NCI-H345 treated with DMSO at 0.1 percent for 48 hours (cell line): Measurements from ENCODE around the gene SWT1.
A peak's percentile ranks its signal among the peaks of the same experiment; 100 is the strongest.

Experiments
- DNase-seq: peaks from one replicate; lab custom pipeline; 2025; ENCODE audit not compliant: unreplicated experiment; lab: John Stamatoyannopoulos, UW

SWT1 gene

DNA sequence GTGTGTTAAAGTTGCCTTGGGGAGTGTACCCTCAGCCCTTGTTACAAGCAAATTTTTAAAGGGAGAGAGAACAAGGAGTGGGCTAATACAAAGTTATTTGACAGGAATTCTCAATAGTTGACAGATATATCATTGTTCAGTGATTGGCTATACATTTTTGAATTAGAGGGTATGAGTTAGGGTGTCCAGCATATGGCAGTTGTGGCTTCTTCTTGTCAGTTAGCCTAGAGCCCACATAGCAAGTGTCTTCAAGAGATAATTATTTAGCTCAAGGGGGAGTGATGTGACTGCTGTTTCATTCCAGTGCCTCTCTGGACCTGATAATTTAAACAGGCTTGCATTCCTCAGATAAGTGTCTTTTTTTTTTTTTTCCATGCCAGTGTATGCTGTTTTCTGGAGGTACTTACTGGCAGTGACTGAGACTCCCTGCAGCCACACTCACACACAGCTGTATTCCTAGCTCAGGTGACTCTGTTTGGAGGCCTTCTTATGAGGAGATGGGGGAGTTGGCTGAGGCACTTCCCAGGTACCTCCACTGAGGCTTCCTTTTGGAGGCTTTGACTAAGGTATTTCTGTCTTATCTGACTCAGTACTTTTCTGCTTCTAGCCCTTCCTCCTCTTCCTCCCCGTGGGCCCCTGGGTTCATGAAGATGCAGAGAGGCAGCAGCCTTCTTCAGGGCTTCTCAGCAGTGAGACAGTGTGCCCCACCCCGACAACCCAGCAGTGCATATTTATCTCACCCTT lies 127.7 kb downstream of the SWT1 start:
- no peak for DNase-seq

DNA sequence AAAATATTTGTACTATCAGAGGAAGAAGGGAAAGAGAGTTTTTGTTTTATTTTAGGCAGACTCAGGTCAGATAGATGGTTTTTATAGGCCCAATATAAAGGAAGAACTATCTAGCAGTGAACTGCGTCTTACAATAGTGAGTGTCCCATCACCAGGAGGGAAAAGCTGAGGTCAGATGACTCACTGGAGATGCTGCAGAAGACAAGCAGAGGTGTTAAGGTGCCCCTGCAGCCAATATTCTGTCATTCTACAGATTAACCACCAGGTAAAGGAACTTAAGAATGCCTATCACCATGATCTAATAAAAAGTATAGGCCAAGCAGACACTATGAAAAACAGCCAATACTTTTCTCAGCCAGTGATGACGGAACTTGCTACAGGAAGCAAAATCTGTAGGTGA lies 130.5 kb downstream of the SWT1 start:
- DNase-seq, result no peak

DNA sequence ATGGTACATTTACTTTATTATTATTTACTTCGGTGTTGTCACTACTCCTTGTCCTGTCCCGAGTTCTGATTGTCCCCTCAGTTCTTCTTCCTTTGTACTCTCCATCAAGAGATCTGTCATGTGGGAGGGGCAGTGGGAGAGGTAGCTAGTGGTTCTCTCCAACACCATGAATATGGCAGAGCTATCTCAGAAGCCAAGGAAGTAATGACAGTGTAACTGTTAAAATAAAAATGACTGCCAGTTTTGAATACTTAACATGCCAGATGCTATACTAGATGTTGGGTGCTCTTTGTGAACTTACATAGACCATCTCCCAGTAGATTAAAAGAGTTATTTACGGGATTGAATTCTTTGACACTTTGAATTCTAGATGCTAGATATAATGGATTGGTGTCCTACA lies 131.5 kb downstream of the SWT1 start:
- no peak for DNase-seq

DNA sequence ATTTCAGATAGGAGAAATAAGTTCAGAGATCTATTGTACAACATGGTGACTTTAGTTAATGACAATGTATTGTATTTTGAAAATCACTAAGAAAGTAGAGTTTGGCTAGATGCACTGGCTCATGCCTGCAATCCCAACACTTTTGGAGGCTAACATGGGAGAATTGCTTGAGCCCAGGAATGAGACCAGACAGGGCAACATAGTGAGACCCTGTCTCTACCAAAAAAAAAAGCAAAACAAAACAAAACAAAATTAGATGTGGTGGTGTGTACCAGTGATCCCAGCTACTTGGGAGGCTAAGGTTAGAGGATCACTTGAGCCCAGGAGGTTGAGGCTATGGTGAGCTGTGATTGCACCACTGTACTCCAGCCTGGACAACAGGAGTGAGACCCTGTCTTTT lies 132.9 kb downstream of the SWT1 start:
- DNase-seq, result no peak

DNA sequence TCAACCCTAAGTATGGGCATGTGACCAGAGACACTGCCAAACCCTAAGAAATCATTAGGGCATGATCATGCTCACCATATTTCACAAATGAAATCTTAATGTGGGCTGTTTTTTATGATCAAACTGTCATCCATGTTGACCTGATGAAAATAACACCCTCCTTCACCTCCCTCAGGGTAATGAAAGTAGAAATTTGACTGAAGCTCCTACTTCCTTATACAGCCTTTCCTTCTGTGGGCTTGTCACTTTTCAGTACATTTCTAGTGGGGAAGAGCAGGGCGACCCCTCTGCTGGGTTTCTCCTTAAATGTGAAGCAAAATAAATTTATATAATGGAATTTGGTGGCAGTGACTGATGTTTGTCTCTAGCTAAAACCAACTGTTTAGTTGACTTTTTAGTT lies 134.2 kb downstream of the SWT1 start:
- DNase-seq, result no peak

DNA sequence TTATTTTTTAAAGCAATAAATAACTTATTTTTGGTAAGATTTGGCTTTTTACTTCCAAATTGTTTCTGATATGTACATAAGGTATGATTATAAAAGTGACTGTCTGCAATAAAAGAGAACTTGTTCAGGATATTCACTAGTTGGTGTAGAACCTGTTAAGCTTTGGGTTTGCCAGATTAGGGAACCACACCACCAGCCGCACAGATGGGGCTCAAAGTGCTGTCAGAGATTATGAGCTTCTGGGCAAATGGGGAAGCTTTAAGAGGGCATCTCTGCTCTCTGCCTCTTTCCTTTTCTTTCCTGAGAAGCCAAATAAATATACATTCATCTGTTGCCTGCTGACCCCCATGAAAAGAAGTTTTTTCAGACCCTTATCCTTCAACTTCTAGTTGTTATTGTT lies 134.7 kb downstream of the SWT1 start:
- DNase-seq, result no peak

DNA sequence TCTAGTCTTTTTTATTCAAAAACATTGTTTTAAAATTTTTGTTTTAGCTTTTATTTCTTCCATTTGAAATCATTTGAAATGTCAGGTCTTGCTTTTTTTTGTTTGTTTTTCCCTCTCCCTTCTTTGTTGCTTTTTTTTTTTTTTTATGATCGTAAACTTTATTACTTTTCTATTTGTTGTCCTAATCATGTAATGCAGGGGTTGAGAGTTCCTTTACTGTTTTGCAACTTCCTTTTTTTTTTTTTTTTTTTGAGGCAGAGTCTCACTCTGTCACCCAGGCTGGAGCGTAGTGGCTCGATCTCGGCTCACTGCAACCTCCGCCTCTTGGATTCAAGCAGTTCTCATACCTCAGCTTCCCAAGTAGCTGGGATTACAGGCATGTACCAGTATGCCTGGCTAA lies 135.3 kb downstream of the SWT1 start:
- no peak for DNase-seq

DNA sequence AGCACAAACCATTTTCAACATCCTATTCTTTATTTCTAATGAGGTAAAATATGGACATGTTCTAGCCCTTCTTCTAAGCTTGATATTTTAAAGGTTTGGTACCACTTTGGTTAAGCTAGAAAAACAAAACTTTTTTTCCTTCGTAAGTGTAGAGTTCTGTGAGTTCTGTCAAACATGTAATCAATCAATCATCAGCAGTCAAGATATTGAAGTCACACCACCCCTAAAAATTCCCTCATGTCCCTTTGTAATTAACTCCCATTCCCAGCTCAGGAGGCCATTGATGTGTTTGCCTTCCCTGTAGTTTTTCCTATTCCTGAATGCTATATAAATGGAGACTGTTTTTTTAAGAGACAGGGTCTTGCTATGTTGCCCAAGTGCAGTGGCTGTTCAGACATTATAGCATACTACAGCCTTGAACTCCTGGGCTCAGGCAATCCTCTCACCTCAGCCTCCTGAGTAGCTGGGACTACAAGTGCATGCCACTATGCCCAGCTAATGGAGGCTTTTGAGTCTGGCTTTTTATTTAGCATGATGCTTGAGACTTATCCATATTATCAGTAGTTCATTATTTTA lies 137.1 kb downstream of the SWT1 start:
- no peak for DNase-seq

DNA sequence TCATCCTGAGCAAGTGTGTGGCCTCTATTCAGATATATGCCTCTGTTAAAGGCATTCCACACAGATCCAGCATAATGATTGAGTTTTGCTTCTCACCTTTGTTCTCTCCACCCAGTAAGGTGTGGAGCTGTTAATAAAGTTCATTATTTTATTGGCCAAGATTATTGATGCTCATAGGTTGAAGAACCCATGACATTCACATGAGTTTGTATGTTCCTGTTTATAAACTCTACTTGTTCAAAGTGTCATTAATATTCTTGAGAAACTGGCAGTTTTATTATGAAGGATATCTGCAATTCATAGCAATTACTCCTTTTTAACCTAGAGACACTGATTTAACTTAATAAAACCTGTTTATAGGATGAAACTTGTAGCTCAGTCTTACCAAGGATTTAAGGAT lies 138.1 kb downstream of the SWT1 start:
- DNase-seq, result no peak

DNA sequence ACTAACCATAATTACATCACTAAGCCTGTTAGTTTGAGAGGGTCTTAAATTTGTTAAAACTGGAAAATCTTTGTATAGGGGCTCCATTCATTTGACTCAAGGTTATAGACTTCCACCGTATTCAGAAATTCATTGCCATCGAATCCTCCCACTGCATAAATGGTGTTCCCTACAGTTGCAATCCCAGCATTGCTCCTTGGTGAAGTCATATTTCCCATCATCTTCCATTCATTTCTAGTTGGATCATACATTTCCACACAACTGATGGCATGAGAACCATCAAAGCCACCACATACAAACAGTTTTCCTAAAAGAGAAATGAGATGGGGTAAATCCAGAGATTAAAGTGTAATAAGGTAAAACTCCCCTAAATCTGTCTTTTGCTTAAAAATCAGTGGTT lies 141.0 kb downstream of the SWT1 start:
- DNase-seq, result no peak

DNA sequence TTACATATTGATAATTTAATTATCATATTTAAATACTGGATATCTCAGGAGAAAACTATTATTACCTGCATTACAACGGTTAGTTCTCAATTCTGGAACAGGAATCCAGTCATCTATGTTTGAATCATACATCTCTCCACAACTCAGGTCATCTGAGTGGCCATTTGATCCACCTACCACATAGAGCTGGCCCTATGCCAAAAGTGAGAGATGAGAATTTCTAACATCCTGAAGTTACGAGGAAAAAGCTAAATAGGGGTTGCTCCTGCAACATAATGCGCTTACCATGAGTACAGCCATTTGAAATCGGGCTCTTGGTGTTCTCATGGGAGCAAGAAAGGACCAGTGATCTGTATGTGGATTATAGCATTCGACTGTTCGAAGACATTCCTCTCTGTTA lies 143.2 kb downstream of the SWT1 start:
- no peak for DNase-seq

DNA sequence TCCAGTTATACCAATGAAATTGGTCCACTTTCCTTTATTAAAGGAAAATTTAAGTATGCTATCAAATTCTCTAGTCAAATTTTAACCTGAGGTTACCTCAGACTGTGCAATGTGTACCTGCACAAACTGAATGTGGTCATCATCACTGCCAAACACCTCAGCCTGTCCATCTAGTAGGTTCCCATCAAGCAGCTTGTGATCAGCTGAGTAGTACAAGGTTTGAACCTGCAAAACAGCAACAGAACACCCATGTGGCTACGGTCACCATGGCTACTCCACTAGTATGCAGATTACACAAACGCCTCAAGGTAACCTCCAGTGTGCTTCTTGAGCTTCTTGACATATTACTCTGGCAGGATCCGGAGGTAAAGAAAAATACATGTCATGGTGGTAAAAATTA lies 148.5 kb downstream of the SWT1 start:
- DNase-seq, result no peak

DNA sequence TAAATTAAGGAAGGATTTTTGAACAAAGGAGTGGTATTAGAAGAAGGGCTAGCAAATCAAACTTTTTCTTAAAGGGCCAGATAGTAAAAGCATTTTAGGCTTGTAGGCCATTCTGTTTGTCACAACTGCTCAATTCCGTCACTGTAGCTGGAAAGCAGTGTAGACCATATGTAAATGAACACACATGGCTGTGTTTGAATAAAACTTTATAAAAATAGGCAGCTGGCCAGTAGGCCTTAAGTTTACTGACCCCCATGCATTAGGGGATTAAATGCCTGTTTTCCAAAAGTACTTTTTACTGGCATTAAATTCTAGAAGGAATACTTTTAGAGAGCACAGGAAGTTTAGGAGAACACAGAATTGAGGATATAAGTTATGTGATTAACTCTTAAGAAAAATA lies 151.2 kb downstream of the SWT1 start:
- DNase-seq, result no peak

DNA sequence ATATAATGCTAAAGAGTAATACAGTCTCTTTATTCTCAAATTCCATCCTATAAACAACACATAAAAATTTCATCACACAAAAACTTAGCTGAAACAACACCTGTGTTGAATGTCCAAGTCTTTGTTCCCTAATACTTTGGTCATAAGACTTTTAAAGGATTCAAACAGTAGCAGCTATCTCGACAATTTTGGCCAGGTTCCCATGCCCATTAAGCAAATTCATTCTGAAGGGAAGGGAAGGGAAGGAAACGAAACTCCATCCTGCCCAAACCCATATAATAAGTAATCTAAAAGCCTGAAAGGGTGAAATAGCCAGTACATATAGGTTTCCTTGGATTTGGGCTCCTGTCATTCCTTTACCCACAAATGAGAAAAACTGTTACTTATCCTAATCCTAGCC lies 152.6 kb downstream of the SWT1 start:
- no peak for DNase-seq

DNA sequence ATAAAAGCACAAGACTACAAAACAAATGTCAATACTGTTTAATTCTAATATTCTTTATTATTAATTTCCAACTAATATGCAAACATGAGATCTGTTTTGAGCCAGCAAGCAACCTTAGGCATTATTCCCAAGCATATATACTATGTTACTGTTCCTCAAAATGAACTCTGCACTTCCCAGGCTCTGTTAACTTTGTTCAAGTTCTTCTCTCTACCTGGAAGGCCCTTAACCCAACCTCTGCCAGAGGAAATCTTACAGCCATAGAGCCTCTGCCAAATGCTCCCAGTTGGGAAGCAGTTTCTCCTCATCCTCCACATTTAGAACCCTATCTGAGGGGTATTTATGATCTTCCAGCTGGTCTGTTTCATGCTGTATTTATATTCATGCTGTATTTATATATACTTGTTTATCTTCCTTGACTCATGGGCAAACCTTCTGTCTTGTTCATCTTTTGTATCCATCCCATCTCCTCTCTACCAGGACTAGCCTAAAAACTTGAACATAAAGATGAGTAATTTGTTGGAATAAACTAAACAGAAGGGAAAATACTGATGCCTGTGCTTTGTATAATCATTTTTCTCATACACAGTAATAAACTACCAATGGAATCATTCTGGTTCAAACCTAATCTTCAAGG lies 154.7 kb downstream of the SWT1 start:
- DNase-seq, result no peak

DNA sequence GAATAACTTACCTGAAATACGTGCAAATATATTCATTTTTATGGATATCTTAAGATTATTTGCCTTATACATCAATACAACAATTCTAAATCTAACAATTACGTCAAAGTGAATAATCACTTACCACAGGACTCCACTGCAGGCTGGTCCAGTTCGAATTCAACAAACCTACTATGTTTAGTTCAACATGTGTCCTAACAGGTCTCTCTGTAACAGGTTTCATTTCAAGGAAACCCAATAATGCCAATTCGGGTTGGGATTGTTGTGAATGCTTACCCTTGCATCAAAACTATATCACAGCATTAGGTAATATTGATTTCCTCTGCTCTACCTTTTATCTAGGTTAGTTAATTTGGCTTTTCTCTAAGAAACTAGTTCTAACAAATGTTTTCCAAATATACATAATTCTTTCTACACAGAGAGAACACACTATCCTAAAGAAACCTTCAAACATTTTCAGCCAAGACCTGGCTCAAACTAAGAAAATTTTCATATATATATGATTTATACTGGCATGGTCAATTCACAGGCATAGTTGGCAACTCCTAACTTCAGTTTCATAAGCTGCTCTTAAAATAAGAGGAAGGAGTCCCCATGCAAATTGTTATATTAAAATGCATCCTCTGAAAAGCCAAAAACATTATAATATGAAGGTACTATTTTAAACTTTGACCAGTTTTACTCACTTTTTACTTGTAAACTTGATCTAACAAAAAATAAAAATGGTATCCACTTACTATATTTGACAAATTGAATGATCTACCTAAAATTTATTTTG lies 155.6 kb downstream of the SWT1 start:
- no peak for DNase-seq

DNA sequence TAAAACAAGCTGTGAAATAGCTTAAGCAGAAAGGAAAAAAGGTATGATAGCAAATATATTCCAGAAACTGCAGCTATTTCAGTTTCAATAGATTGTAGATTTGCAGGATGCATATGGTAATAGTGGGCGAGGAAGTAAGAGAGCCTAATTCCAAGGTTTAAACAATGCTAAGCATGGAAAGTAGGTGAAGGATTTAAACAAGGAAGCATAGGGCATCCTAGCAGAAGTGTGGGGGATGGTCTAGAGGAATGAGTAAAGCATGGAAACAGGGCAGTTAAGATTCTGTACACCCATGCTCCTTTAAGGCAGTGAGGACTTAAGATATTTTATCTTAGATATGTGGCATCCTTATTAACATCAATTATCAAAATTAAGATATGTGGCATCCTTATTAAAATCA lies 157.4 kb downstream of the SWT1 start:
- DNase-seq, result no peak

DNA sequence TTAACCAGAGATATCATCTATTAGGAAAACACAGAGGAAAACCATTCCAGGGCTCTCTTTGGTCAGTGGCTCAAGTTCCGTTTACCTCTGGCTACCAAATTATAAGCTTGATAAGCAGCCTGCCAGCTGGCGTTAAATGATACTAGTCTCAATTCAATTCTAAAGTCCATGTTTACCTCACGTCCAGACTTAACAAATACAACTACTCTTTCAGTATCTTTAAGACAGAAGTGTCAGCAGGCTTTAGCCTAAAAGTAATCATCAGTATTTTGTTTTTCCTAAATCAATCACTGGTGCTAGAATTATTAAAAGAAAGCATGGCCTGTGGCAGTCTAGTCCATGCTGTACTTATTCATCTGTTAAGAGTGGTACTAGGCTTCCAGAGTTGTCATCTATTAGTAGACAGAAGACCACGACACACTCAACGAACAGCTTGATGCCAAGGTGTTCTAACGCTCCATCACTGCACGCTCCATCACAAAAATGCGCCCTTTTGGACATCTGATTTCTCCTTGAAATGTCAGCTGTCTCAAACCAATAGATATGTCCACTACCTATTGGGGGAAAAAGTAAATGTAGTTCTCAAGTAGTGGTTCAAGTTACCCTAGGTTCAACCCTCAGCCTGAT lies 158.6 kb downstream of the SWT1 start:
- DNase-seq, result no peak

DNA sequence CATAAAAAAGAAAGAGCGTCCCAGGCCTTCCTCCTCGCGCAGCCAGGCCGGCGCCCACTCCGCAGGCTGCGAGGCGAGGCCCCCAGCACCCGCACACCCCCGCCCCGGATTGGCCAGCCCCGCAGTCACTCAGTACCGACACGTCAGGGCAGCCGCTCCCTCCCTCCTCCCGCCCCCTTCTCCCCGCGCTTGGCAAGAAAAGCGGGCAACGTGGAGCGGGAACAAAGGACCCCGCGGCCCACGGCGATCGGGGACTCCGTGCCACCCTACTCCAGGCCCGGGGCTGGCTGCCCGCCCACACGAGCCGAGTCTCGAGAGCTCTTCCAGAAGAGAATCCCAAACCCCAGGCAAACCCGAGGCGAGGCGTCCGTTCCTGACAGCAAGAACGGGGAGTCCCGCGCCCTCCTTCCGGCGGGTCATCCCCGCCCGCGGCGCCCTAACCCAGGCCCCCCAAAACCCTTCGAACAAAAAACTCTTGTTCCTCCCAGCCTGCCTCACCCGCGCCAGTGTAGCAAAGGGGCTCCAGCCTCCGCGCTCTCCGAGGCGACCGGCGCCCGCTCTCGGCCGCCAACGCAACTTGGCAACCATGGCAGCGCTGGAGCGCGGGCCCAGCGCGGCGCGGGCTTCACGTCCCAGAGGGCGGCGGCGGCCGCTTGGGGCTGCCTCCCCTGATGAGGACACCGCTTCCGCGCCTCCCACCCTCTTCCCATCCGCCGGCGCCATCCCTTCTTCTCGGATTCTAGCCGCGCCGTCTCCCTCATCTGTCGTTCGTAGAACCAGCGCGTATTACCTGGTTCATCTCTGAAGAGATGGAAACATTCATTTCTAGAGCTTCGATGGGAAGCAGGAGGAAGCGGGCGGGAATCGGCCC lies 159.4 kb downstream of the SWT1 start:
- peak; percentile 45 for DNase-seq

DNA sequence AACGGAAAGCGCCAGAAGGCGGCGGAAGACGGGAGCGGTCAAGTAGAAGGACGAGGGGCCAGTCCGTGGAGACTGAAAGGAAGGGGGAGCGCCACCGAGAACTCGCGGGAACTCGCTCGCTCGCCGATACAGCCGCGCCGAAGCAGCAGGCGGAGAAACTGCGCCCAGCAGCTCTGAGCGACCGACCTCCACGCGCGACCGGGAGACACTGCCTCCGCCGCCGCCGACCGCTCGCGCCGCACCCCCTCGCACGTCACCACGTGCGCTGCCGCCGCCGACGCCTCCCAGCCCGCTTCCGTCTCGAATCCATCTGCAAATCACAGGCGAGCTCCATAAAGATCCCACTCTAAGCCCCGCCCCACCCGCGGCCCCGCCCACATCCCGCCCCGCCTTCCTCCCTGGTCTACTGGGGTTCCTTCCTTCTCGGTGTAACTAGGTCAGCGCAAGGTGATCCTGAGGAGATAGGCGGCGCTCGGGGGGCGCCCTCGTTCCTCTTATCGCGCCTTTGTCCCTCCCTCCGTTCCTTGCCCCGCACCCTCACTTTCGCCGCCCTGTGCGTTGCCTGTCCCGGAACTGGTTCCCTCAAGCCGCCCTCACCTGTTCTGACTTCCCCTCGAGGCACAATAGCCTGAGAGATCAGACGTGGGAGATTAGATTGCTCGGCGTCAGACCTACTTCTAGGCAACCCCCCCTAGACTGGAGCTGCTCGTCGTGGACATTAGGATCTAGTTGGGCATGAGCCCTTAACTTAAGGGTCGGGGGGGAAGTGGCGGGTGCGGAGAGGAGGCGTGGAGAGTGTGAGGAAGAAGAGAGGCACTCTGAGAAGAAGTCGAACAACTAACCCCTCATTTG lies 160.3 kb downstream of the SWT1 start, which contains the start of gene IVNS1ABP:
Gene IVNS1ABP (minus strand): TSS at position 210 of the 852 bp plus-strand sequence. CDS start 7,750 bp downstream, outside the sequence.
- DNase-seq, result peak; percentile 83
